Epithelial cell of proximal tubule (primary cell): ENCODE results near the gene ACOXL. TPM values are rescaled to one million over a fixed set of nuclear protein-coding genes. Genes with fewer than 3 reads are reported as not detected.

Source experiments
- DNase-seq: peaks from one replicate; pipeline ENCODE4 v3.0.0-alpha.2; 2011; ENCODE audit warnings: low read depth
- H3K4me3 ChIP-seq: 2 replicates; pipeline ENCODE4 v1.5.1; 2011; ENCODE audit warnings: low read depth, mild to moderate bottlenecking, low read length
- CTCF ChIP-seq: conservative IDR thresholded peaks from 2 replicates; pipeline ENCODE4 v1.5.1; 2012; ENCODE audit warnings: low read depth, mild to moderate bottlenecking, low read length
- total RNA-seq: library from RNA; depleted of rRNA; stranded (reverse); fragments of >200 nt; gene quantifications from 2 replicates; pipeline ENCODE4 v1.2.3, GENCODE V29; 2015

Gene ACOXL
- total RNA-seq, 1 donor from 2014 or later: 0.06 TPM

GRCh38 chr2:111138839-111139238 lies 406.5 kb downstream of the ACOXL start:
- DNase-seq: no peak
- no peak for TF ChIP-seq CTCF
- no peak overlapping the region for H3K4me3 ChIP-seq

GRCh38 chr2:111139637-111140317 lies 407.4 kb downstream of the ACOXL start:
- no peak for DNase-seq
- no peak overlapping the region for H3K4me3 ChIP-seq
- TF ChIP-seq CTCF: no peak

GRCh38 chr2:111140815-111141214 lies 408.4 kb downstream of the ACOXL start:
- DNase-seq: no peak

GRCh38 chr2:111142101-111142500 lies 409.7 kb downstream of the ACOXL start:
- no peak for TF ChIP-seq CTCF
- no peak for DNase-seq
- no peak overlapping the region for H3K4me3 ChIP-seq

More at GRCh38 chr2:111140815-111141214, 408.4 kb downstream of the ACOXL start:
- no peak overlapping the region for H3K4me3 ChIP-seq
- TF ChIP-seq CTCF: no peak

GRCh38 chr2:111143107-111143842 lies 410.9 kb downstream of the ACOXL start:
- no peak overlapping the region for H3K4me3 ChIP-seq
- no peak for DNase-seq
- TF ChIP-seq CTCF: no peak

GRCh38 chr2:111143843-111144198 lies 411.4 kb downstream of the ACOXL start:
- DNase-seq: no peak
- no peak overlapping the region for H3K4me3 ChIP-seq
- no peak for TF ChIP-seq CTCF
